B cell (primary cell): Measurements from ENCODE around the gene TNFAIP8L1. TPM values are rescaled to one million over a fixed set of nuclear protein-coding genes. Genes with fewer than 3 reads are reported as not detected.

ENCODE experiments used
- ATAC-seq: fragments of 200-7000 bp; cut with Tn5 transposase; one replicate; pipeline ENCODE4 v1.10.0; 2021; ENCODE audit warnings: low read depth, mild to moderate bottlenecking, moderate number of reproducible peaks, moderate library complexity
- CTCF ChIA-PET: fragments of 350-600 bp; sonication (Branson Sonifier 250); formaldehyde crosslinking; loops from one replicate; lab custom pipeline; 2021; ENCODE audit warnings: antibody characterized with exemption, inconsistent platforms; lab: Charles Lee
- POLR2A ChIA-PET: fragments of 350-600 bp; sonication (Branson Sonifier 250); formaldehyde crosslinking; loops from one replicate; lab custom pipeline; 2021; ENCODE audit warnings: antibody characterized with exemption; lab: Charles Lee
- DNase-seq: peaks from one replicate; pipeline ENCODE4 v3.0.0; 2013
- H2AFZ ChIP-seq: 2 replicates; pipeline ENCODE4 v1.6.1; 2012; ENCODE audit warnings: mild to moderate bottlenecking, low read depth, low read length; ENCODE audit not compliant: insufficient read depth, poor library complexity, severe bottlenecking
- H3K27ac ChIP-seq, 2 donors: 1 replicate in 1 of 2; 2 replicates in 1 of 2; pipeline ENCODE4 v1.5.1; 2012 to 2013; ENCODE audit warnings: low read length in 2 of 2, mild to moderate bottlenecking in 2 of 2, moderate library complexity in 1 of 2
- H3K27me3 ChIP-seq, 4 experiments: fragments of 200-600 bp in 1 of 4; sonication (generic) in 1 of 4; replicated peaks in 1 of 4; 1 replicate in 2 of 4; 2 replicates in 2 of 4; pipeline versions ENCODE4 v1.6.1 to v1.7.0; 2013 to 2016; ENCODE audit warnings: low read length in 3 of 4, mild to moderate bottlenecking in 2 of 4, mixed read lengths in 1 of 4, moderate library complexity in 1 of 4; ENCODE audit not compliant: insufficient read depth in 4 of 4, control insufficient read depth in 3 of 4; ENCODE audit errors: control extremely low read depth in 1 of 4
- H3K36me3 ChIP-seq, 2 experiments: replicated peaks in 1 of 2; 1 replicate in 1 of 2; 2 replicates in 1 of 2; pipeline versions ENCODE4 v1.6.1 to v1.7.1; 2013; ENCODE audit warnings: low read length in 1 of 2; ENCODE audit not compliant: insufficient read depth in 2 of 2, control insufficient read depth in 1 of 2; ENCODE audit errors: control extremely low read depth in 1 of 2, extremely low read depth in 1 of 2
- H3K4me1 ChIP-seq, 2 donors: fragments of 200-600 bp in 1 of 2; sonication (generic) in 1 of 2; 1 replicate in 1 of 2; 2 replicates in 1 of 2; pipeline versions ENCODE4 v1.5.1 to v1.6.1; 2013 to 2017; ENCODE audit warnings: low read length in 2 of 2; ENCODE audit not compliant: control insufficient read depth in 2 of 2, insufficient read depth in 2 of 2
- H3K4me2 ChIP-seq: replicated peaks from 2 replicates; pipeline ENCODE3; 2012; ENCODE audit warnings: mild to moderate bottlenecking, low read depth, low read length; ENCODE audit not compliant: poor library complexity, severe bottlenecking
- H3K4me3 ChIP-seq, 5 experiments: fragments of 200-600 bp in 1 of 5; sonication (generic) in 1 of 5; 1 replicate in 3 of 5; 2 replicates in 2 of 5; pipeline versions ENCODE4 v1.5.1 to v1.7.0; 2011 to 2016; ENCODE audit warnings: low read length in 4 of 5, mild to moderate bottlenecking in 4 of 5, low read depth in 2 of 5, control low read depth in 1 of 5, moderate library complexity in 1 of 5; ENCODE audit not compliant: insufficient read depth in 1 of 5; ENCODE audit errors: control extremely low read depth in 1 of 5, extremely low read depth in 1 of 5
- H3K79me2 ChIP-seq: fragments of 200-600 bp; sonication (generic); one replicate; pipeline ENCODE4 v1.6.0; 2016; ENCODE audit warnings: low read length; ENCODE audit not compliant: control insufficient read depth, insufficient read depth
- H3K9ac ChIP-seq: fragments of 200-600 bp; sonication (generic); 2 replicates; pipeline ENCODE4 v1.6.1; 2017; ENCODE audit warnings: mild to moderate bottlenecking, low read length, moderate library complexity
- H3K9me3 ChIP-seq, 3 donors: one replicate each; pipeline versions ENCODE4 v1.6.1 to v1.7.1; 2013; ENCODE audit warnings: low read length in 2 of 3; ENCODE audit not compliant: control insufficient read depth in 2 of 3, insufficient read depth in 1 of 3; ENCODE audit errors: control extremely low read depth in 1 of 3
- H4K20me1 ChIP-seq: 2 replicates; pipeline ENCODE4 v1.6.0; 2012; ENCODE audit warnings: mild to moderate bottlenecking, low read length; ENCODE audit not compliant: insufficient read depth, control insufficient read depth, poor library complexity, severe bottlenecking
- H3K27ac Mint-ChIP-seq: one replicate; pipeline ENCODE4 v1.8.0; 2021; ENCODE audit warnings: mixed read lengths
- H3K27me3 Mint-ChIP-seq: one replicate; pipeline ENCODE4 v1.8.0; 2021; ENCODE audit warnings: mixed read lengths
- H3K4me1 Mint-ChIP-seq: one replicate; pipeline ENCODE4 v1.8.0; 2021; ENCODE audit warnings: mixed read lengths
- H3K4me3 Mint-ChIP-seq: one replicate; pipeline ENCODE4 v1.8.0; 2021; ENCODE audit warnings: mixed read lengths
- H3K9me3 Mint-ChIP-seq: one replicate; pipeline ENCODE4 v1.8.0; 2022; ENCODE audit warnings: mixed read lengths; ENCODE audit not compliant: insufficient read depth
- EZH2 ChIP-seq: IDR thresholded peaks from 2 replicates; pipeline ENCODE4 v1.6.1; 2012; ENCODE audit warnings: borderline replicate concordance, low read depth, mild to moderate bottlenecking, moderate library complexity, low read length; ENCODE audit not compliant: insufficient read depth, poor library complexity, severe bottlenecking
- WGBS: methylation state at CpG from one replicate; pipeline ENCODE4 v1.1.5; 2013; ENCODE audit warnings: missing lambda C conversion rate; ENCODE audit not compliant: insufficient coverage; 5-methylcytosine and 5-hydroxymethylcytosine counted together
- intact Hi-C: fragments of 100-400 bp; cut with micrococcal nuclease; formaldehyde crosslinking; loops from one replicate; pipeline ENCODE4 v1.10.0; 2022
- polyA plus RNA-seq: library from polyadenylated mRNA; depleted of rRNA; stranded (reverse); fragments of >200 nt; gene quantifications from 2 replicates; pipeline ENCODE4 v1.2.3, GENCODE V29; 2012
- total RNA-seq, 2 donors: library from RNA; stranded (reverse); fragments of 120-200 nt in 1 of 2; gene quantifications; 1 replicate in 1 of 2; 2 replicates in 1 of 2; pipeline versions ENCODE4 v1.2.3 to v1.2.4, GENCODE V29; 2013 to 2022
- TF ChIP-seq, protein P1 (sequence below): fragments of 200-600 bp; IDR thresholded peaks from one replicate; pipeline ENCODE4 v1.8.0; 2022; ENCODE audit warnings: antibody characterized with exemption, mild to moderate bottlenecking

The TNFAIP8L1 gene
- total and polyA plus RNA-seq, 2 donors (not counting 1 experiment from before 2014, with no cell fraction given) = 9.1 to 20.9 TPM

DNA sequence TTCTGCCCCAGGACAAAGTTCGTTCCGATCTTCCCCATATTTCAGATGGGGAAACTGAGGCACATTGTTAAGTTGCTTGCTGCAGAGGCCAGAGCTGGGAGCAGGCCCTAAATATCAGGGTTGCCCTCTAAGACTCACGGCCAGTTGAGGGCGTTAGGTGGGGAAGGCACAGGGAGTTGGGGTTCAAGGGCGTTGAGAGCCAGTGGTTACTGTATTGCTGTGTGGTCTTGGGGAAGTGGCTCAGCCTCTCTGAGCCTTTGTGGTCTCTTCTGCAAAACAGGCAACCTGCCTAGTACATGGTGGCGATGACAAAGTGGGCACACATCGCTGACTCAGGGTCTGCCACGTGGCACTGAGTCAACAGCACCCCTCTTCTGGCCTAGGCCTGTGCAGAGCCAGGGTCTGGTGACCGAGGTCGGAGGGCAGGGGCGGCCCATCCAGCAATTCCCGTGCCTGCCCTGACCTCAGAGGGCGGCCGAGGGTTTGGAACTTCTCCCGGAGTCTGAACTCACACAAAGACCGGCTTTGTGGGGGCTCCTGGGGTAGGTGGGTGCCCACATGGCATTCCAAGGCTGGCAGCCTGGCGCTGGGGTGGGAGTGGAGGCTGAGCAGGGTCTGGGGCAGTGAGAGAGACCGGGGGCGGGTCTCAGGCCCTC lies 10.2 kb downstream of the TNFAIP8L1 start:
- ChIA-PET POLR2A (interaction anchor here (0.6 kb wide), 1 partner anchor 579 kb away, joined by 8 read pairs; no protein-coding TSS in a partner anchor), CTCF (interaction anchor here (2.4 kb wide), 1 partner anchor 13 kb away, joined by 18 read pairs; no protein-coding TSS in a partner anchor)
- intact Hi-C loops = no loop called here
- no peak for DNase-seq
- H3K4me2 ChIP-seq = no peak overlapping the region
- H3K36me3 ChIP-seq = peaks cover 0 to 11% of the 10 kb centered on the region in 2 experiments
- no peak overlapping the region for H3K9ac ChIP-seq
- no peaks in the 10 kb centered on the region for H3K27me3 ChIP-seq
- Mint-ChIP-seq H3K4me1 (peaks cover 19% of the 10 kb centered on the region), H3K27me3 (no peaks in the 10 kb centered on the region), H3K4me3 (no peak overlapping the region), H3K9me3 (no peaks in the 10 kb centered on the region), H3K27ac (peak overlapping the region; percentile 50)
- no peak overlapping the region for H3K4me3 ChIP-seq
- H3K79me2 ChIP-seq = peaks cover 55% of the 10 kb centered on the region
- TF ChIP-seq EZH2 = no peak
- TF ChIP-seq, protein P1, sequence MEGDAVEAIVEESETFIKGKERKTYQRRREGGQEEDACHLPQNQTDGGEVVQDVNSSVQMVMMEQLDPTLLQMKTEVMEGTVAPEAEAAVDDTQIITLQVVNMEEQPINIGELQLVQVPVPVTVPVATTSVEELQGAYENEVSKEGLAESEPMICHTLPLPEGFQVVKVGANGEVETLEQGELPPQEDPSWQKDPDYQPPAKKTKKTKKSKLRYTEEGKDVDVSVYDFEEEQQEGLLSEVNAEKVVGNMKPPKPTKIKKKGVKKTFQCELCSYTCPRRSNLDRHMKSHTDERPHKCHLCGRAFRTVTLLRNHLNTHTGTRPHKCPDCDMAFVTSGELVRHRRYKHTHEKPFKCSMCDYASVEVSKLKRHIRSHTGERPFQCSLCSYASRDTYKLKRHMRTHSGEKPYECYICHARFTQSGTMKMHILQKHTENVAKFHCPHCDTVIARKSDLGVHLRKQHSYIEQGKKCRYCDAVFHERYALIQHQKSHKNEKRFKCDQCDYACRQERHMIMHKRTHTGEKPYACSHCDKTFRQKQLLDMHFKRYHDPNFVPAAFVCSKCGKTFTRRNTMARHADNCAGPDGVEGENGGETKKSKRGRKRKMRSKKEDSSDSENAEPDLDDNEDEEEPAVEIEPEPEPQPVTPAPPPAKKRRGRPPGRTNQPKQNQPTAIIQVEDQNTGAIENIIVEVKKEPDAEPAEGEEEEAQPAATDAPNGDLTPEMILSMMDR = no peak
- H3K4me1 ChIP-seq = peaks cover 11 to 12% of the 10 kb centered on the region in 2 donors
- whole genome bisulfite sequencing = 90% methylated on average over 14 of the region's 19 CpGs
- no peak overlapping the region for H2AFZ ChIP-seq
- ATAC-seq = no peak
- peaks cover 30% of the 10 kb centered on the region for H4K20me1 ChIP-seq
- peaks cover 0 to 4% (median 0%) of the 10 kb centered on the region in 3 donors for H3K9me3 ChIP-seq
- no peak overlapping the region for H3K27ac ChIP-seq

DNA sequence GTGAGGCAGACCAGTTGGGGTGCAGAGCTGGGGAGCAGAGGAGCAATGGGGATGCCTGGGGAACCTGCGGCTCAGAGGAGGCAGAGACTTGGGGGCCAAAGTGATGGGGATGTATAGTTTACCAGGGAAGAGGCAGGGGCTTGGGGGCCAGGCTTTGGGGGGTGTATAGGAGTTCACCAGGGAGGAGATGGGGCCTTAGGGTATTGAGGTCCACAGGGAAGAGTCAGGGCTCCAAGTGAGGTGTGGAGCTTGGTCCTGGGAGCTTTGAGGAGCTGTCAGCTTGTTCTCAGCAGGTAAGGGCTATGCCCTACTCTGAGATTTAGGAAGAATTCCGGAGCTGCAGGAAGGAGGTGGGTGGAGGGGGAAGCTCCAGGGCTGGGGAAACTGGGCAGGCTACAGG lies 10.8 kb downstream of the TNFAIP8L1 start:
- Histone ChIP-seq H3K9me3 (peaks cover 0 to 4% (median 0%) of the 10 kb centered on the region in 3 donors), H4K20me1 (peaks cover 30% of the 10 kb centered on the region), H3K36me3 (peaks cover 0 to 16% of the 10 kb centered on the region in 2 experiments), H2AFZ (no peak overlapping the region), H3K9ac (no peak overlapping the region), H3K27ac (no peak overlapping the region), H3K27me3 (no peaks in the 10 kb centered on the region), H3K4me2 (no peak overlapping the region), H3K4me1 (peaks cover 11 to 12% of the 10 kb centered on the region in 2 donors), H3K4me3 (no peak overlapping the region), H3K79me2 (peaks cover 48% of the 10 kb centered on the region)
- no peak for ATAC-seq
- TF ChIP-seq, protein P1 = no peak
- no peak for TF ChIP-seq EZH2
- no peaks in the 10 kb centered on the region for H3K9me3 Mint-ChIP-seq
- no peak overlapping the region for H3K27ac Mint-ChIP-seq
- intact Hi-C loops = no loop called here
- H3K4me1 Mint-ChIP-seq = peaks cover 22% of the 10 kb centered on the region
- CTCF ChIA-PET = interaction anchor here (1.6 kb wide), 1 partner anchor 17 kb away, joined by 5 read pairs; no protein-coding TSS in a partner anchor
- no peaks in the 10 kb centered on the region for H3K27me3 Mint-ChIP-seq
- no peak for DNase-seq
- H3K4me3 Mint-ChIP-seq = no peak overlapping the region
- POLR2A ChIA-PET = no interaction called here
- WGBS = 84% methylated on average over 2 of the region's 2 CpGs
